PC-9 (cell line): ENCODE measurements around the gene ZNF415. TPM values are rescaled to one million over a fixed set of nuclear protein-coding genes. Genes with fewer than 3 reads are reported as not detected.
"Not testable (repeated sequence)": the region's sequence is repeated elsewhere in the genome, so short reads cannot be mapped to it uniquely, and the experiment has no call there.

Source experiments
- BruUV-seq: library from RNA; stranded (reverse); fragments of 400-500 nt; replicated peaks from 2 replicates; lab custom pipeline; 2021; lab: Mats Ljungman, UMichigan
- CTCF ChIA-PET: fragments of 300-600 bp; sonication (Branson Sonifier 250); formaldehyde crosslinking; loops from one replicate; lab custom pipeline; 2022; ENCODE audit warnings: antibody characterized with exemption; lab: Charles Lee
- POLR2A ChIA-PET: fragments of 300-600 bp; sonication (Branson Sonifier 250); formaldehyde crosslinking; loops from one replicate; lab custom pipeline; 2022; ENCODE audit warnings: antibody characterized with exemption; ENCODE audit not compliant: unreplicated experiment; lab: Charles Lee
- DNase-seq, 2 experiments: peaks; one replicate each; pipeline versions ENCODE4 v3.0.0 to v3.0.0-alpha.2; 2015 to 2022; ENCODE audit warnings: mixed read lengths in 1 of 2
- H2AFZ ChIP-seq: fragments of 200-600 bp; sonication (generic); 2 replicates; pipeline ENCODE4 v1.8.1; 2017; ENCODE audit warnings: antibody characterized with exemption
- H3F3A ChIP-seq: fragments of 200-600 bp; sonication (generic); 2 replicates; pipeline ENCODE4 v1.8.1; 2017; ENCODE audit warnings: antibody characterized with exemption, mild to moderate bottlenecking, low read depth; ENCODE audit not compliant: insufficient read depth
- H3K27ac ChIP-seq: fragments of 200-600 bp; sonication (generic); 2 replicates; pipeline ENCODE4 v1.6.1; 2016; ENCODE audit warnings: mixed run types
- H3K27me3 ChIP-seq: fragments of 200-600 bp; sonication (generic); 2 replicates; pipeline ENCODE4 v1.6.1; 2016; ENCODE audit warnings: low read depth, mixed run types; ENCODE audit not compliant: insufficient read depth
- H3K36me3 ChIP-seq: fragments of 200-600 bp; sonication (generic); 2 replicates; pipeline ENCODE4 v1.6.1; 2016; ENCODE audit warnings: low read depth, mixed run types
- H3K4me1 ChIP-seq: fragments of 200-600 bp; sonication (generic); replicated peaks from 2 replicates; pipeline ENCODE4 v1.6.1; 2016; ENCODE audit warnings: mixed run types; ENCODE audit not compliant: insufficient read depth
- H3K4me2 ChIP-seq: fragments of 200-600 bp; sonication (generic); 2 replicates; pipeline ENCODE4 v1.6.1; 2017; ENCODE audit warnings: mixed run types
- H3K4me3 ChIP-seq: fragments of 200-600 bp; sonication (generic); 2 replicates; pipeline ENCODE4 v1.6.1; 2016; ENCODE audit warnings: mixed run types
- H3K79me2 ChIP-seq: fragments of 200-600 bp; sonication (generic); 2 replicates; pipeline ENCODE4 v1.6.1; 2017; ENCODE audit warnings: low read depth, mixed run types
- H3K9me2 ChIP-seq: fragments of 200-600 bp; sonication (generic); 2 replicates; pipeline ENCODE4 v1.8.1; 2017; ENCODE audit warnings: mild to moderate bottlenecking; ENCODE audit not compliant: insufficient read depth
- H3K9me3 ChIP-seq: fragments of 200-600 bp; sonication (generic); 2 replicates; pipeline ENCODE4 v1.8.1; 2016; ENCODE audit warnings: low read depth; ENCODE audit not compliant: insufficient read depth
- H4K20me1 ChIP-seq: fragments of 200-600 bp; sonication (generic); 2 replicates; pipeline ENCODE4 v1.8.1; 2017; ENCODE audit not compliant: insufficient read depth
- EZH2 ChIP-seq: fragments of 200-600 bp; sonication (generic); IDR thresholded peaks from 2 replicates; pipeline ENCODE4 v1.8.0; 2017; ENCODE audit warnings: antibody characterized with exemption, low read depth
- intact Hi-C: fragments of 100-400 bp; cut with micrococcal nuclease; formaldehyde crosslinking; loops from one replicate; pipeline ENCODE4 v1.10.0; 2022; ENCODE audit not compliant: unreplicated experiment
- total RNA-seq: library from RNA; stranded (reverse); gene quantifications from 2 replicates; pipeline ENCODE4 v1.2.3, GENCODE V29; 2021
- TF ChIP-seq, protein P1 (sequence below): fragments of 200-600 bp; sonication (generic); conservative IDR thresholded peaks from 2 replicates; pipeline ENCODE4 v1.6.1; 2017; ENCODE audit warnings: mixed run types, antibody characterized with exemption, mild to moderate bottlenecking, moderate library complexity

ZNF415 gene
- total RNA-seq, 1 experiment from 2014 or later = 12.9 TPM

DNA sequence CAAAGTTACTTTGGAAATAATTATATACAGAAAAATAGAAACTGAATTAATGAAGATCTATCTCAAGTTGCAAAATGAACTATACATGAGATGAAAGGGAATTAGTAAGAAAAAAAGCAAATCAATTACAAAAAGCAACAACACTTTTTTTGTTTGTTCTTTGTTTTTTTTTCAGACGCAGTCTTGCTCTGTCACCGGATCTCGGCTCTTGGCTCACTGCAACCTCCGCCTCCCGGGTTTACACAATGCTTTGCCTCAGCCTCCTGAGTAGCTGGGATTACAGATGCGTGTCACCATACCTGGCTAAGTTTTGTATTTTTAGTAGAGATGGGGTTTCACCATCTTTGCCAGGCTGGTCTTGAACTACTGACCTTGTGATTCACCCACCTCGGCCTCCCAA lies 2.2 kb downstream of the ZNF415 start:
- BruUV-seq = no TSS peak
- H4K20me1 ChIP-seq = no peaks in the 10 kb centered on the region
- POLR2A ChIA-PET = interaction anchor here (0.7 kb wide), 1 partner anchor 184 kb away, joined by 3 read pairs; no protein-coding TSS in a partner anchor
- peaks cover 18% of the 10 kb centered on the region for H3K9me3 ChIP-seq
- H3K27me3 ChIP-seq = no peaks in the 10 kb centered on the region
- DNase-seq = no peak
- no peak overlapping the region for H3K27ac ChIP-seq
- H2AFZ ChIP-seq = no peak overlapping the region
- no peaks in the 10 kb centered on the region for H3K79me2 ChIP-seq
- no peak overlapping the region for H3K4me3 ChIP-seq
- CTCF ChIA-PET = no interaction called here
- H3F3A ChIP-seq = no peaks in the 10 kb centered on the region
- intact Hi-C loops = no loop called here
- TF ChIP-seq EZH2 = no peak
- TF ChIP-seq, protein P1, sequence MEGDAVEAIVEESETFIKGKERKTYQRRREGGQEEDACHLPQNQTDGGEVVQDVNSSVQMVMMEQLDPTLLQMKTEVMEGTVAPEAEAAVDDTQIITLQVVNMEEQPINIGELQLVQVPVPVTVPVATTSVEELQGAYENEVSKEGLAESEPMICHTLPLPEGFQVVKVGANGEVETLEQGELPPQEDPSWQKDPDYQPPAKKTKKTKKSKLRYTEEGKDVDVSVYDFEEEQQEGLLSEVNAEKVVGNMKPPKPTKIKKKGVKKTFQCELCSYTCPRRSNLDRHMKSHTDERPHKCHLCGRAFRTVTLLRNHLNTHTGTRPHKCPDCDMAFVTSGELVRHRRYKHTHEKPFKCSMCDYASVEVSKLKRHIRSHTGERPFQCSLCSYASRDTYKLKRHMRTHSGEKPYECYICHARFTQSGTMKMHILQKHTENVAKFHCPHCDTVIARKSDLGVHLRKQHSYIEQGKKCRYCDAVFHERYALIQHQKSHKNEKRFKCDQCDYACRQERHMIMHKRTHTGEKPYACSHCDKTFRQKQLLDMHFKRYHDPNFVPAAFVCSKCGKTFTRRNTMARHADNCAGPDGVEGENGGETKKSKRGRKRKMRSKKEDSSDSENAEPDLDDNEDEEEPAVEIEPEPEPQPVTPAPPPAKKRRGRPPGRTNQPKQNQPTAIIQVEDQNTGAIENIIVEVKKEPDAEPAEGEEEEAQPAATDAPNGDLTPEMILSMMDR = no peak
- no peaks in the 10 kb centered on the region for H3K9me2 ChIP-seq
- H3K4me2 ChIP-seq = no peak overlapping the region
- H3K36me3 ChIP-seq = no peaks in the 10 kb centered on the region
- no peaks in the 10 kb centered on the region for H3K4me1 ChIP-seq

DNA sequence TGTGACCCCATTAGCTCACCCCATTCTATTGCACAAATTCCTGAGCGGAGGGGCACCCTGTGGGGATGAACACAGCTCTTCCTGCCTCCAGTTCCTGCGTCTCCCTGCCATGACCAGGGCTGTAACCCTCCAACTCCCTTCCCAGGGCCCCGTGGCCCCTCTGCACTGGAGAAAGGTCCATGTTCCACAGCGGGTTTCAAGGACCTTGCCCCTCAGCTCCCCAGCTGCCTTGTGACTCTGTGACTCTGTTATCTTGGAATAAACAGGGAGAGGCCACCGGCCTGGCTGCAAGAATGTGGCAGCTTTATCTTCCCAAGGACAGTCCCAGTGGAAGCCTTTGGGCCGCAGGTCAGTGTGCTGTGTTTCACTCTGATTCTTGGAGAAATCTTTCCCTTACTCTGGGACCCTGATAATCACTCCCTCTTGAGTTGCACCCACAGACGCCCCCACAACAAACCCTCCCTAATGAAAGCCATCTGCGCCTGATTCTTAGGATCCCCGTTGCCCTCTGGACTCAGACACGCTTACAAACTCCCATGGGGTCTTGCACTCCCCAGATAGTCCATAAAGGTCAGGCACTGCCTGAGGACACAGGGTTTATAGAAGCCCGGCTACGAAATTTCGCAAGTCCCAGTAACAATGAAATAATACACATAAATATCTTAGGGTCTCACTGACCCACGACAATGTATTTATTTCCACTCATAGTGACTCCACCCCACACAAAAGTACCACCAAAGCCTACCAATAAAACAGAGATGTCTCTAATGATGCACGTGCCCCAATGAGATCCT lies 5.8 kb downstream of the ZNF415 start:
- H3K4me2 ChIP-seq, H2AFZ ChIP-seq, BruUV-seq, H3K79me2 ChIP-seq, DNase-seq, H3K27me3 ChIP-seq, POLR2A ChIA-PET, H3K27ac ChIP-seq, H3K4me1 ChIP-seq, H4K20me1 ChIP-seq, intact Hi-C loops, H3K9me2 ChIP-seq, H3K9me3 ChIP-seq, H3K4me3 ChIP-seq, CTCF ChIA-PET, H3F3A ChIP-seq, H3K36me3 ChIP-seq: not testable (repeated sequence)

DNA sequence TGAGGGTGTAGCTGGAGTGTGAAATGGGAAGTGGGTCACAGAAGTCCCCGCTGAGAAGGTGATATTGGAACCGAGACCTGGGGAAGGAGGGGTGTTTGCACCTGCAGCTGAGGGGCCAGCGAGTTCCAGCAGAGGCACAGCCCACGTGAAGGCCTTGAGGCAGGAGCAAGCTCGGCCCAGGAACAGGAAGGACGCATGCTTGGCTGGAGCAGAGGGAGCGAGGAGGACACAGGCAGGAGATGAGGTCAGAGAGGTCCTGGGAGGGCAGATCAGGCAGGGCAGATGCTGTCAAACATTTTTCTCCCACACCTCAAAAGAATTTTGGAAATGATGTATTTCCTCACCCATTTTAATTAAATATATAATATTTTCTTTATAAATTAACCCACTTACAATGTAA lies 9.3 kb downstream of the ZNF415 start:
- CTCF ChIA-PET = no interaction called here
- Histone ChIP-seq H3K4me3 (no peak overlapping the region), H3K36me3 (no peaks in the 10 kb centered on the region), H4K20me1 (no peaks in the 10 kb centered on the region), H3K9me3 (no peaks in the 10 kb centered on the region; the same call in 1 of the 2 replicates), H3K9me2 (no peaks in the 10 kb centered on the region), H3F3A (no peaks in the 10 kb centered on the region), H3K4me1 (no peaks in the 10 kb centered on the region), H3K27ac (no peak overlapping the region), H2AFZ (no peak overlapping the region), H3K4me2 (no peak overlapping the region), H3K79me2 (no peaks in the 10 kb centered on the region), H3K27me3 (no peaks in the 10 kb centered on the region)
- no peak for DNase-seq
- POLR2A ChIA-PET = interaction anchor here (0.7 kb wide), 1 partner anchor 980 kb away, joined by 3 read pairs; no protein-coding TSS in a partner anchor
- TF ChIP-seq, protein P1 = no peak
- no peak for TF ChIP-seq EZH2
- intact Hi-C loops = no loop called here
- BruUV-seq = no TSS peak
